HG02678 (cell line): ENCODE results near the gene MPV17.
"Not testable (repeated sequence)": the region's sequence is repeated elsewhere in the genome, so short reads cannot be mapped to it uniquely, and the experiment has no call there.

ENCODE experiments used
- ATAC-seq: cut with Tn5 transposase; IDR thresholded peaks from one replicate; pipeline ENCODE4 v1.9.1; 2021; ENCODE audit warnings: mild to moderate bottlenecking, moderate library complexity; ENCODE audit not compliant: unreplicated experiment

Gene MPV17, protein sequence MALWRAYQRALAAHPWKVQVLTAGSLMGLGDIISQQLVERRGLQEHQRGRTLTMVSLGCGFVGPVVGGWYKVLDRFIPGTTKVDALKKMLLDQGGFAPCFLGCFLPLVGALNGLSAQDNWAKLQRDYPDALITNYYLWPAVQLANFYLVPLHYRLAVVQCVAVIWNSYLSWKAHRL

DNA sequence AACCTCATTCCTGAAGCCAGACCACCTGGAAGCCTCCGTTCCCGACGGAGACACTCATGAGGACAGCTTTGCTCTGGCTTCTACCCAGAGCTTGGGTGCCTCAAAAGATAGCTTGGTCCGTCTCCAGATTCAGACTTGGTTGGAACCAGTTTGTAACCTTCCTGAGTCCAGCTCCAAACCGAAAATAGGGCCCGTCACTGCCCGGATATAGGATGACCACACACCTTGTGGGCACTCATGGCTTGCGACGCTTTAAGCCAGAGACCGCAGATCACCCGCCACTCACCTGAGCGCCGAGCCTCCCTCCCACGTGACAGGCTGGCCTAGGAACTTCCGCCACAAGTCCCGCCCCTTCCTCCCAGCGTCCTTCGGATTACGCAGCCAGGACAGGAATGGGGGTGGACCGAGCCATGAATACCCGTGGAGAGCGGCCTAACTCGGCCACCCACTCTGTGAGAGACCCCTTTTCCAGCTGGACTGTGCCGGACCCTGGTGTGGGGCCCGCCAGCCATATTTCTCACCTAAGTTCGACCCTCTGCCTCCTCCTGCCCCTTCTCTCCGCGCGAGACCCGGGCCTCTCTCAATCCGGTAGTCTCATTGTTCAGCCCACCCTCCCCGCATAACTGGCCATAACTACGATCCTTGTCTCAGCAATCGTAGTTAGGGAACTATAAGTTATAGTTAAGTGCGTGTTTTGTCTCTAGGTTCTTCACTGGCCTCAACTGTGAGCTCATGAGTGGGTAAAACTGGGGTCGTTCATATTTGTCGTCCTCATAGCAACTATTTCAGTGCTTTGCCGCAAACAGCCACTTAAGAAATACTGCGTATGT, at the start of gene MPV17:
TSS of gene MPV17 (minus strand) at position 332 of the 830 bp plus-strand sequence. CDS start 580 bp downstream, outside the sequence.
- peak; percentile 95 for ATAC-seq

DNA sequence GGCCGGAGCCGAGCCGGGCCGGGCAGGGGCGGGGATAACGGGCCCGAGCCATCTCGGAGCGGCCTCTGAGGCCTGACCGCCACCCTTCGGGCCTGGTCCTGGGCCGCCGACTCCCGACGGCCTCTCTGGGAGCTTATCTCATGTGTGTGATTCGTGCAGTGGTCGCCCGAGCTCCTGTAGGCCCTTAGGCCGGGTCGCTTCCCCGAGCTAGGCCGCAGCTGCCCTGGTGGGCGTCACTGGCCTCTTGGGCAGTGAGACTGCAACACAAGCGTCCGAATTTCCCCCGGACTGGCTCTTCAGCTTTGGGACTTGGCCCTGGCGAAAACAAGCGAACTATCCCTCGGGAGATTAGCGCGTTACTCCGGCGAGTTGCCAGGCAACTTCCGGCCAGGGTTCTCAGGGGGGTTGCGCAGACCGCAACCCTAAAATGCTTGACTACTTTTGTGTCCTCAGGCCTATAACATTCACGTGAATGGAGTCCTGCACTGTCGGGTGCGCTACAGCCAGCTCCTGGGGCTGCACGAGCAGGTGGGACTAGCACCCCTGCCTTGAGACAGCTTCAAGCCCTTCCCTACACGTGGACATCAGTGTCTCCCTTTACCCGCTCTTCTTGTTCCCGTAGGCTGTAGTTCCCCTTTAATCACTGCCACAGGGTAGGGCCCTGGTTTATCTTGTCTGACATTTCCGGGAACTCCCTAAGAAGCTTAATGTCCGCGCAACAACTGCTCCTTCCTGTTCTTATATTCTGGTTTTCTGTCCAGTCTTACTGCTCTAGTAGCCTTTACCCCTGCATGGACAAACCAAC, 48.1 kb upstream of the MPV17 start:
- ATAC-seq, result peak; percentile 25

DNA sequence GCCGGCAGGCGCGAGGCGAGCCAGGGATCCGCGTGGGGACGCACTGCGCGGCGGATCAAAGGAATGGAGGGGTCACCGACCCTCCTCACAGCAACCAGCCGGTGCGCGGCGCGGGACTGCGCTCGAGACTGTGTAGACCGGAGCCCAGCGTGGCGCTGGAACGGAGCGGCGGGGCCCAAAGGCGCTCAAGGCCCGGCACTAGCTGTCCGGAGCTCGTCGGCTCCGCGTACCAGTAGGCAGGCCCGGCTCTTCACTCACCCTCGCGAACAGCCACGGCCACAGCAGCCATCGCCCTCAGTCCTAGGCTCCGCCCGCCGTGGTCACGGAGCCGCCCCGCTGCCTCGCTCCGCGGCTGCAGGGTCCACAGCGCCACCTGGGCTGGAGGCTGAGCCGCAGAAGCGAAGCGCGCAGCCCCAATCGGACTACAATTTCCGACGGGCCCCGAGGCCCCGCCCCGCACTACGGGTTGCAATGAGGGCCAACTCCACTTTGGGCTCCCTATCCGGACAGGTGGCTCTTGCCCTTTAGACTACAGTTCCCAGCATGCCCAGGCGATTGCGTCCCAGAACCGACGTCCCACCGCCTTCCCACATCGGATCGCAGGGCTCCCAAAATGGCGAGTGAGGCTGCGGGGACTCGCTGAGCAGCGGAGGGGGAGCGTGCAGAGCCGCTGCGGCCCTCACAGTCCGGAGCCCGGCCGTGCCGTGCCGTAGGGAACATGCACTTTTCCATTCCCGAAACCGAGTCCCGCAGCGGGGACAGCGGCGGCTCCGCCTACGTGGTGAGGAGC, 47.3 kb upstream of the MPV17 start, which contains the start of the genes EIF2B4 and SNX17:
TSS of gene EIF2B4 (minus strand) at position 313 of the 790 bp plus-strand sequence. CDS start at position 289, 24 bp downstream.
TSS of gene SNX17 (plus strand) at position 591 of the 790 bp plus-strand sequence. CDS start at position 719, 128 bp downstream.
- peak; percentile 88 for ATAC-seq

DNA sequence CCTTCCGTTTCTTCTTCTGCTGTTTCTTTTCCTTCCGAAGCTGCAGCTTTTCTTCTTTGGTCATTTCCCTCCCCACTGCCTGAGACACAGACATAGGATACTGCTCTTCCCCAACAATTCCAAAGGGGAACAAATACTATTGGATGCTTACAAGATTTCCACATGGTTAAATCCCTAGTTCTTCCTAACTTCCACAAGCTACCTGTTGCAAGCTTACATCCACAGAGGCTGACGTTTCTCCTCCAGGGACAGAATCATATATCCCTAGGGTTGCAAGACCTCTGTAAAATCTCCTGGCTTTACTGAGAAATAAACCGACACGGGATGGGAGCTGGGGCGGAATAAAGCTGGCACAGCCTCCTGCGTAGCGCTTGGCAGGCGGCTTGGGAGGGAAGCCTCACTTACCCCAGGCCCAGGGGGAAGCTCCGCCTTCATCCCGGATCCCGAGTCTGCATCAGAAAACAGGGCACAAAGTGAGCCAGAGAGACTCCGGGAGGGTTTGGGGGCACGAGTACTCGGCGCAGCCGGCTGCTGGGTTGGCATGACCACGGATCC, 46.7 kb upstream of the MPV17 start:
- ATAC-seq, result peak; percentile 4

DNA sequence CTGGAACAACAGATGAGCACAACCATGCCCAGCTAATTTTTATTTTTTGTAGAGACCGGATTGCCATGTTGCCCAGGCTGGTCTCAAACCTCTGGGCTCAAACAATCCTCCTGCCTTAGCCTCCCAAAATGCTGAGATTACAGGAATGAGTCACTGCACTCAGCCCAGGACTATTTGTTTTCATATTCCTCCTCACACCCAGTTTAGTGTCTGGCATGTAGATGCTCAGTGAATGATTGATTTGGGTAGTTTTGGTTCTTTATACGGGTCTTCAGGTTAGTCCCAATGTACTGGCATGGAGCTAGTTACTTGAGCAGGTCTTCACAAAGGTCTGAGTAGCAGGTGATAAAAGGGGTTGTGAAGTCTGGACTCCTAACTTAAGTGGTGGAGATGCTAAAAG, 41.0 kb upstream of the MPV17 start:
- no peak for ATAC-seq

DNA sequence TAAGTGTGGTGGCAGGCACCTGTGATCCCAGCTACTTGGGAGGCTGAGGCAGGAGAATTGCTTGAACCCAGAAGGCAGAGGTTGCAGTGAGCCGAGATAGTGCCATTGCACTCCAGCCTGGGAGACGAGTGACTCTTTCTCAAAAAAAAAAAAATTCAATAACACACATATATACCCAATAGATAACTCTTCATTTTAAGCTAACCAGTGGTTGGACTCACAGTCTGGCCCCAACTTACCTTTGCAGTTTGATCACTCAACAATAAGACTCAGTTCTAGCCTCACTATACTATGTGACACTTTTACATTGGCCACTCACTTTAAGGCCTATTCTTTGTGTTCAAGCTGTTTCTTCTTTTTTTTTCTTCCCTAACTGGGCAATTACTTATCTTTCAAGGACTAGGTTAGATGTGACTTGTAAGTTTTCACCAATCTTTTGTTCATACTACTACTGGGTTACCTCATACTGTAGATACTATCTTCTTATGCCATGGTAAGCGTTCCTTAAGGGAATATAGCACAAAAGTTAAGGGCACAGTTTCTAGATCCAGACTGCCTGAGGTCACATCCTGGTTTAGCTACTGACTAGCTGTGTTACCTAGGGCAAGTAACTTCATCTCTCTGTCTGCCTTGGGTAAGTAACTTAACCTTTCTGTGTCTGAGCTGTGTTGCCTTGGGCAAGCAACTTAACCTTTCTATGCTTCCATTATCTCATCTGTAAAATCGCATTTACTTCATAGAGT, 40.0 kb upstream of the MPV17 start:
- no peak for ATAC-seq

DNA sequence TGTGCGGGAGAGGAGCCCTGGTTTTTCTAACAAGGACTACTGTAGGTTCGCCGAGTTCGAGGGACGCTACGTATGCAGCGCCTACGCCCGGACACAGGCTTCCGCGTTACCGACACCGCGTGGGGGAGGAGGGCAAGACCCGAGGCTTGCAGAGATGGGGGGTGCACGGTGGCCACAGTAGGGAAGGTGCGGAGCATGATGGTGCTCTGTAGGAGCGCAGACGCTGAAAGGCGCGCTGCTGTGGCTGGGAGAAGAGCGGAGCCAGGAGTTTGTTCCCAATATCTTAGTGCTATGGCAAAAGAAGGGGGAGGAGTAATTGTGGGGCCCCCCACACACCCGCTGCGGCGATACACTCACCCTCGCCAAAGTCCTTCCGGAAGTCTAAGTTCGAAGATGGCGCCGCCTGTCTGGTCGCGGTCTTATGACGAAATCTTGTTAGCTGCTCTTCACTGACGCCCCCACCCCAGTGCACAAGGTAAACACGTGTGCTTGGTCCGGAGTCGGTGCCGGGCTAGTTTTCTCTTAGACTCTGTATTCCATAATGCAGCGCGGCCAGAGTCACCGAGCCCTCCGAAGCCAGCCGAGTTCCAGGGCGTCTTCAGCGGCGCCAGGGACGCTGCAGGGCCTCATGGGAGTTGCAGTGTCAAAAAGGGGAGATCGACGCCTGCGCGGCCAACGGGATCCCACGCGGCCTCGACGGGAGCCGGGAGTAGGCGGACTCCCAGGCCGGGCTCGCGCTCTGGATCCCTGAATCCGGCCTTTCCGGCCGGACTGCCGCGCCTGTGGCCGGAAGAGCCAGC, 33.7 kb upstream of the MPV17 start, which contains the start of gene GTF3C2:
TSS of gene GTF3C2 (minus strand) at position 383 of the 800 bp plus-strand sequence. CDS start 13,210 bp downstream, outside the sequence.
- ATAC-seq, result peak; percentile 88

DNA sequence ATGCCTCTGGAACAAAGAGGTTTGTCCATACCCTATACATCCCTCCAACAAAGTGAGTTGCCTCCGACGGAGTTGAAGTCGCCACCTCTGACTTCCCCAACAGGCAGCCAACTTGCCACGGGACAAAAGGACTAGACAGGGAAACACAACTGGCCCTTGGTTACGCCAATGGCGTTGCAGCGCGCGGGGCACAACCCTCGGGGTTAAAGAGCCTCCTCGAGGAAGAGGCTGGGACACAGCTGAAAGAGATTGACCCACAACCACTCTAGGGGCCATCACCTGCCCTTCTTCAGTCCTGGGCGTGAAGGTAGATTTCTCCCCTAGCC, 33.1 kb upstream of the MPV17 start:
- ATAC-seq, result peak; percentile 26

DNA sequence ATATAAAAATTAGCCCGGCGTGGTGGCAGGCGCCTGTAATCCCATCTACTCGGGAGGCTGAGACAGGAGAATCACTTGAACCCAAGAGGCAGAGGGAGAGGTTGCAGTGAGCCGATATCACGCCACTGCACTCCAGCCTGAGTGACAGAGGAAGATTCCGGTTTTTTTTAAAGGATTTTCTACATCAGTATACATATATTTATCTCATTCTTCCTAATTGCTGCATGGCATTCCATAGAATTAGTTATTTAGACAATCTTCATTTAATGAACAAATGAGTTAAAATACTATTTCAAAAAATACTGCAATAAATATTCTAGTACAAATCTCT, 31.7 kb upstream of the MPV17 start:
- no peak for ATAC-seq

DNA sequence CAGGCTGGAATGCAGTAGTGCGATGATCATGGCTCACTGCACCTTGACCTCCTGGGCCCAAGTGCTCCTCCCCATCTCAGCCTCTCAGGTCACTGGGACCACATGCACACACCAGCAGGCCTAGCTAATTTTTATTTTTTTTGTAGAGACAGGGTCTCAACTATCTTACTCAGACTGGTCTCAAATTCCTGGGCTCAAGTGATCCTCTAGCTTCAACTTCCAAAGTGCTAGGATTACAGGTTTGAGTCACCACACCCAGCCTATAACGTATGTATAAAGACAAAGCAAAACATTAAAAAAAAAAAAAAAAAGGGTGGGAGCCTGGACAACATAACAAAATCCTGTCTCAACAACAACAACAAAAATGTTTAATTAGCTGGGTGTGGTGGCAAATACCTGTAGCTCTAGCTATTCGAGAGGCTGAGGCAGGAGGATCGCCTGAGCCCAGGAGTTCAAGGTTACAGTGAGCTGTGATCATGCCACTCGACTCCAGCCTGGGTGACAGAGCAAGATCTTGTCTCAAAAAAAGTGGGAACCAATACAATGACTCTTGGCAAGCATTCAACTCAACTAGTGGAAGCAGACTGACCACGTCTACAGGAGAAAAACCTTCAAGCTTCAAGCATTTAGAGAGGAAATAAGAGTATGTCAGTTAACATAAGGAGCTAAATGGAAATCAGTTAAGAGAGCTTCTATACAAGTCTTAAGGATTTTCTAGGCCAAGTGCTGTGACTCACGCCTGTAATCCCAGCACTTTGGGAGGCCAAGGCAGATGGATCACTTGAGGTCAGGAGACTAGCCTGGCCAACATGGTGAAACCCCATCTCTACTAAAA, 31.1 kb upstream of the MPV17 start:
- ATAC-seq, result no peak

DNA sequence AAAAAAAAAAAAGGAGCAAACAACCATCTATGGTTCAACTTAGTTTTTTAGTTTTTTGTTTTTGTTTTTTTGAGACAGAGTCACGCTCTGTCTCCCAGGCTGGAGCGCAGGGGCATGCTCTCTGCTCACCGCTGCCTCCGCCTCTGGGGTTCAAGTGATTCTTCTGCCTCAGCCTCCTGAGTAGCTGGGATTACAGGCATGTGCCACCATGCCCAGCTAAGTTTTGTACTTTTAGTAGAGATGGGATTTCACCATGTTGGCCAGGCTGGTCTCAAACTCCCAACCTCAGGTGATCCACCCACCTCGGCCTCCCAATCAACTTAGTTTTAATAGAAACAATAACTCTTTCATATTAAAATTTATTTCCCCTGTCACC, 30.5 kb upstream of the MPV17 start:
- ATAC-seq, result not testable (repeated sequence)

DNA sequence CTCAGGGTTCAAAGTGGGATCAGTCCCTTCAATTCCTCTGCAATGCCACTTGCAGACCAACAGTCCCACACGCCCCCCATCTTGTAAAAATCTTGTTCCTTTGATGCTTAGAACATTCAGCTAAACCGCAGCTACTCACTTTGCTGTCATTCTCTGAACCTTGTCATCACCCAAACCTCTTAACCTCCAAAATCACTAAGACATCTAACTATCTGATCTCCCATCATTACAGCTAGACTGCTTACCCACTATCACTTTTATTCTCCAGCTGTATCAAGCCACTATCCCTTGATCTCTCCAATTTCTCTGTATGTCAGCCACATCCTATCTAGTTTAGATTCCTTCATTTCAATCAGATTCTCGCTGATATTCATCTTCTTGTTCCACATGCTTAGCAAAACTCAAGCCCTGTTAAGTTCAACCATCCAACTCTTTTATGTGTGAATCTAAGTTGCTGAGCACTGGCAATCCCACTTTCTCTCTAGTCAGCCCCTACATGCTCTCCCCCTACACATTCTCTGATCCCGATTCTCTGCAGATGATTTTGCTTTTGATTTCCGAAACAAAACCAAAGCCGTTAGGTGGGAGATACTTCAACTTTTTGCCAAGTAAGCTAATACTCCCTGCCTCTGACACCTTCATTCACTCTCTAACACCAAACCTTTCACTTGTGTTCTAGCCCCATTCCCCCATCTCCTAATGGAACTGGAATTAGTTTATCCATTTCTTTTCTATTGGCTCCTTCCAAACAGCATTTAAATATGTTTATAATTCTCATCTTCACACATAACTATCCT, 29.1 kb upstream of the MPV17 start:
- ATAC-seq, result no peak

DNA sequence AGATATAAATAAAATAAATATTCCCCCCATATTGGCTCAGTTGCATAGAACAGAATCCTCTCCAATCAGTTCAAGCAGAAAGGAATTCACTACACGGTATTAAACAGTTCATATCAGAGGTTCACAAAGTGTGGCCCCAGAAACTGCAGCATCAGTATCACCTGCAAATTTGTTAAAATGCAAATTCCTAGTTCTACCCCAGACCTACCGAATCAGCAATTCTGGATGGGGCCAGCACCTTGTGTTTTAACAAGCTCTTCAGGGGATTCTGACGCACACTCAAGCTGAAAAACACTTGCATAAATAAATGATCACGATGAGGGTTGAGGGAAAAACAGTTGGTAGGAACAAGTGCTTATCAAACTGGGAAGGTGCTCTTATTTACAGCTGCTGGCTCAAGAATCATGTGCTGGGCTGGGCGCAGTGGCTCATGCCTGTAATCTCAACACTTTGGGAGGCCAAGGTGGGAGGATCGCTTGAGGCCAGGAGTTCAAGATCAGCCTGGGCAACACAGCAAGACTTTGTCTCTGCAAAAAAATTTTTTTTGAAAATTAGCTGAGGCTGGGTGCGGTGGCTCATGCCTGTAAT, 27.3 kb upstream of the MPV17 start:
- ATAC-seq, result no peak

DNA sequence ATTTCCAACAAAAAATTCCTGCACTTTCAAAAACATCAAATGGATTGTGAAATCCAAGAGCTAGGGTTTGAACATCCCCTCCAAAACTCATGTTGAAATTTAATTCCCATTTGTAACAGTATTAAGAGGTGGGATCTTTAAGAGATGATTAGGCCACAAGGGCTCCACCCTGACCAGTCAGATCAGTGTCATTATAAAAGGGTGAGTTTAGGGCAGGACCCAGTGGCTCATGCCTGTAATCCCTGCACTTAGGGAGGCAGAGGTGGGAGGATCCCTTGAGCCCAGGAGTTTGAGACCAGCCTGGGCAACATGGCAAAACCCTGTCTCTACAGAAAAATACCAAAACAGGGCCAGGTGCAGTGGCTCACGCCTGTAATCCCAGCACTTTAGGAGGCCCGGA, 24.7 kb upstream of the MPV17 start:
- no peak for ATAC-seq

DNA sequence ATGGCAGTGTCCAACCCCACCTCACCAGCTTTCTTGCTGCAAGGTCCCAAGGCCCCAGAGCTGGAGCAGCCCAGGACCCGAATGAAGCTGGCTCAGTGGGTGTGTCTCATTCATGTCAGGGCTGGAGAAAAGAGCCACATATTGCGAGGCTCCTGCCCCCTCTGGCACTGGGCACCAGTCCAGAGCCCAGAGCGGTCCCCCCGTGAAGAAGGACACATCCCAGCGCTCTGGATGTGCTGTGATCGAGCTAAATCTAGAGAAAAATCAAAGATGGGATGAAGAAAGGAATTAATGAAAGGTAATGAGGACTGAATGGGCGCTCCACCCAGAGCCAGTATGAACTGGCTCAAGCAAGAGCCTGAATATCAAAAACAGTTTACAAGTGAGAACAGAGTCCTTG, 13.3 kb upstream of the MPV17 start:
- ATAC-seq, result no peak

DNA sequence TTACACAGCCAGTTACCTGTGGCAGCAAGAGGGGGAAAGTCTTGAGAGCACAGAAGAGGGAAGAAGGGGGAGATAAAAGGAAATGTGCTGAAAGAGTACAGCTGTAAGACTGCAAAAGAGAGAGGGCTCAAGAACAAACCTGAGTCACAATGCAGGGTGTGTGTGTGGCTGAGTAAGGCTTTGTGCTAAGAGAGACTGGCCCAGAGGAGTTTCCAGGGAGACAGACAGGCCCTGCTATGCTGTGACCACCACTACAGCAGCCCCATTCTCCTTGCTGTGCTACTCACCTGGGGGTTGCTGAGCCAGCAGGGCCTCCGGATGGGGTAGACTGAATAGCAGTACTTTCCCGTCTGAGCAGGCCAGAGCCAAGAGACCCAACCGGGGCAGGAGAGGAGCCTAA, 12.4 kb upstream of the MPV17 start:
- no peak for ATAC-seq

DNA sequence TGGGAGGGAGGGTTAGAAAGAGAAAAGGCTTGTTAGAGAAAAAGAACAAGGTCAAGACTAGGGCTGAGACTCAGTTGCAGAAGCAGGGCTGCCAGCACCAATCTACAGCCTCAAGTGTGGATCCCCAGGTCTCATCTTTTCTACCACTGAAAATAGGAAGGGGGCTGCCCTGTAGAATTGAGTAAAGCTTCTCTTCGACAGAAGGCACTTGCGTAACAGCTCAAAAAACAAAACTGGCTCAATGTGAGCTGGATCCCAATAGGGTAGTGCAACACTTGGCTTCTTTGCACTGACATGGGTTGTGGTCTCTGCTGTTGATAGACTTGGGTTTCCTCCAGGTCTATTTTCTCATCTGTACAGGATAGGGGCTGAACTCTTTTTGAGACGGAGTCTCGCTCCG, 1.8 kb upstream of the MPV17 start:
- no peak for ATAC-seq
